Glutamatergic neuron (in vitro differentiated cells): ENCODE data around the gene KRT35. TPM values are rescaled to one million over a fixed set of nuclear protein-coding genes. Genes with fewer than 3 reads are reported as not detected.

Experiments used
- DNase-seq: peaks from one replicate; pipeline ENCODE4 v3.0.0; 2022
- H3K27ac Mint-ChIP-seq: one replicate; pipeline ENCODE4 v1.8.0; 2020; ENCODE audit warnings: mild to moderate bottlenecking, mixed read lengths, inconsistent platforms; ENCODE audit not compliant: unreplicated experiment
- H3K27me3 Mint-ChIP-seq: one replicate; pipeline ENCODE4 v1.8.0; 2020; ENCODE audit warnings: mild to moderate bottlenecking, moderate library complexity, mixed read lengths, inconsistent platforms; ENCODE audit not compliant: unreplicated experiment
- H3K36me3 Mint-ChIP-seq: one replicate; pipeline ENCODE4 v1.8.0; 2020; ENCODE audit warnings: mild to moderate bottlenecking, mixed read lengths, inconsistent platforms; ENCODE audit not compliant: unreplicated experiment
- H3K4me1 Mint-ChIP-seq: one replicate; pipeline ENCODE4 v1.8.0; 2020; ENCODE audit warnings: mild to moderate bottlenecking, low read depth, mixed read lengths, inconsistent platforms; ENCODE audit not compliant: unreplicated experiment
- H3K4me3 Mint-ChIP-seq: one replicate; pipeline ENCODE4 v1.8.0; 2020; ENCODE audit warnings: mild to moderate bottlenecking, mixed read lengths, inconsistent platforms; ENCODE audit not compliant: unreplicated experiment
- H3K9me3 Mint-ChIP-seq: one replicate; pipeline ENCODE4 v1.8.0; 2020; ENCODE audit warnings: mild to moderate bottlenecking, moderate library complexity, mixed read lengths, inconsistent platforms; ENCODE audit not compliant: unreplicated experiment
- CTCF ChIP-seq: fragments of 200-600 bp; sonication (generic); IDR thresholded peaks from one replicate; pipeline ENCODE4 v1.5.0; 2021; ENCODE audit not compliant: partially characterized antibody, unreplicated experiment
- long read RNA-seq: library from polyadenylated mRNA; unstranded; transcript quantifications from one replicate; pipeline ENCODE4 v2.0.0, GENCODE V29; 2020; ENCODE audit not compliant: unreplicated experiment
- total RNA-seq: library from RNA; stranded (reverse); fragmentation: NEBNext Ultra II Directional; extraction: Animal tissue kit (Norgen Biotek cat#: 25700); gene quantifications from one replicate; pipeline ENCODE4 v1.2.1, GENCODE V29; 2021; ENCODE audit not compliant: unreplicated experiment

Gene KRT35
- total RNA-seq = not detected
- long read RNA-seq = 0 reads

- Mint-ChIP-seq H3K27ac (no peak within 1 kb of the TSS), H3K27me3 (peaks cover 2% of the 10 kb centered on the region), H3K9me3 (no peaks in the 10 kb centered on the region), H3K4me3 (no peak within 1 kb of the TSS), H3K36me3 (no peaks in the 10 kb centered on the region), H3K4me1 (no peaks in the 10 kb centered on the region)
- no peak for DNase-seq
- TF ChIP-seq CTCF = no peak
Measured at GRCh38 chr17:41481036-41481435, at the start of gene KRT35. Gene KRT35 (minus strand): TSS chr17:41481151. CDS start chr17:41481097, 54 bp downstream.

- H3K4me3 Mint-ChIP-seq = no peak overlapping the region
- no peak for TF ChIP-seq CTCF
Measured at GRCh38 chr17:41530062-41531048, 49.4 kb upstream of the KRT35 start.

GRCh38 chr17:41529491-41529915 is 48.6 kb upstream of the KRT35 start:
- Mint-ChIP-seq H3K27me3 (peaks cover 15% of the 10 kb centered on the region), H3K9me3 (peaks cover 4% of the 10 kb centered on the region), H3K4me3 (no peak overlapping the region), H3K4me1 (no peaks in the 10 kb centered on the region), H3K27ac (no peak overlapping the region), H3K36me3 (no peaks in the 10 kb centered on the region)
- no peak for TF ChIP-seq CTCF
- DNase-seq = no peak

More at GRCh38 chr17:41530062-41531048, 49.4 kb upstream of the KRT35 start:
- no peak overlapping the region for H3K27ac Mint-ChIP-seq
- H3K36me3 Mint-ChIP-seq = no peaks in the 10 kb centered on the region
- DNase-seq = no peak
- H3K4me1 Mint-ChIP-seq = peaks cover 5% of the 10 kb centered on the region
- H3K27me3 Mint-ChIP-seq = peaks cover 16% of the 10 kb centered on the region
- peaks cover 9% of the 10 kb centered on the region for H3K9me3 Mint-ChIP-seq

GRCh38 chr17:41528959-41529353 is 48.0 kb upstream of the KRT35 start:
- Mint-ChIP-seq H3K36me3 (no peaks in the 10 kb centered on the region), H3K27me3 (peaks cover 15% of the 10 kb centered on the region), H3K9me3 (peaks cover 4% of the 10 kb centered on the region), H3K27ac (no peak overlapping the region), H3K4me3 (no peak overlapping the region), H3K4me1 (no peaks in the 10 kb centered on the region)
- no peak for DNase-seq
- no peak for TF ChIP-seq CTCF
